ENCODE data around the gene SKAP2.

- TF ChIP-seq POLR2AphosphoS5 (IDR thresholded peaks at IDR 0.05; ENCODE audit: low read depth, low read length) (no peak), RAD21 (IDR thresholded peaks at IDR 0.05; ENCODE audit: low read length) (no peak), CTCF (IDR thresholded peaks at IDR 0.05) (no peak), USF2 (IDR thresholded peaks at IDR 0.05; ENCODE audit: borderline replicate concordance, low read depth, low read length) (no peak), YY1 (IDR thresholded peaks at IDR 0.05; ENCODE audit: low read depth) (no peak), EP300 (IDR thresholded peaks at IDR 0.05; ENCODE audit: borderline replicate concordance in 1 of 2, low read depth in 1 of 2, low read length in 1 of 2) (no peak), MXI1 (IDR thresholded peaks at IDR 0.05; ENCODE audit: low read depth, low read length) (no peak), SMC3 (IDR thresholded peaks at IDR 0.05; ENCODE audit: low read depth, low read length) (no peak), TCF12 (IDR thresholded peaks at IDR 0.05) (no peak), MAX (IDR thresholded peaks at IDR 0.05; ENCODE audit: low read depth) (no peak), PBX3 (IDR thresholded peaks at IDR 0.05) (no peak)
Observed at GRCh38 chr7:26639111-26639510, 225.3 kb downstream of the SKAP2 start.
